Measurements from ENCODE around the gene LYZL2.

DNA sequence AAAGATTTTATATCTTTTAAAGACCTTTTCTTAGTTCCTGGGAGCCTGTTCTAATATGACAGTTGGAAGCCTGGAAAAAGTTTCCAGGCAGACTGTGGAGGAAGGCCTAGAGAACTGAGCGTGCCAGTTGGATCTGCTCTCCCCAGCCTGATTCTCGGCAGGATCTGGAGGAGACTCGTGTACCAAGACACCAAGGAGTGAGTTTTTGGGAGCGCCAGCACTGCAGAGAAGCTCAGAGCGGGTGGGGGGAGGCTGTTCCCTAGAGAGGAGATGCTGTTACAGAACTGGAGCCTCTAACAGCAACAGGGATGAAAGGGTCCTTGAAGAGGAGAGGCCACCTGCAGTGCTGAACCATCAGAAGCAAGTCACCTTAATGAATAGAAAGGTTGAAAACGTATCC, 52.9 kb downstream of the LYZL2 start:
- TF ChIP-seq POLR2A (IDR thresholded peaks at IDR 0.05; ENCODE audit: low read length) (no peak), GATA1 (IDR thresholded peaks at IDR 0.05; ENCODE audit: low read depth, low read length) (no peak)
